HTERT RPE-1 (cell line): ENCODE measurements around the gene CREB3L1.

Source experiments
- in situ Hi-C: fragments of 300-500 bp; cut with MboI; formaldehyde crosslinking; loops from 4 replicates; pipeline ENCODE4 v1.14.3; 2020; ENCODE audit warnings: low sequenced_read_pairs

Gene CREB3L1

GRCh38 chr11:46363031-46363407 lies 85.6 kb downstream of the CREB3L1 start:
- in situ Hi-C loops, result no loop called here

- in situ Hi-C loops, result no loop called here
Observed at GRCh38 chr11:46363455-46364005, 86.1 kb downstream of the CREB3L1 start.

- in situ Hi-C loops, result no loop called here
Observed at GRCh38 chr11:46364056-46364455, 86.6 kb downstream of the CREB3L1 start.

- in situ Hi-C loops, result no loop called here
Observed at GRCh38 chr11:46364791-46365190, 87.3 kb downstream of the CREB3L1 start.

- in situ Hi-C loops, result no loop called here
Observed at GRCh38 chr11:46366260-46366659, 88.8 kb downstream of the CREB3L1 start.

GRCh38 chr11:46366661-46367161 lies 89.2 kb downstream of the CREB3L1 start:
- in situ Hi-C loops, result no loop called here

GRCh38 chr11:46367244-46367915 lies 89.9 kb downstream of the CREB3L1 start:
- in situ Hi-C loops, result no loop called here

- in situ Hi-C loops, result no loop called here
Observed at GRCh38 chr11:46367916-46368267, 90.4 kb downstream of the CREB3L1 start.

GRCh38 chr11:46369458-46370152 lies 92.1 kb downstream of the CREB3L1 start:
- in situ Hi-C loops, result no loop called here

GRCh38 chr11:46370253-46370652 lies 92.8 kb downstream of the CREB3L1 start:
- in situ Hi-C loops, result no loop called here
